Upper lobe of left lung (tissue), 6 donors: ENCODE data around the gene CCNJL. TPM values are rescaled to one million over a fixed set of nuclear protein-coding genes. Genes with fewer than 3 reads are reported as not detected.

ENCODE experiments used
- ATAC-seq, 2 donors: fragments of 200-7000 bp; cut with Tn5 transposase; one replicate each; pipeline ENCODE4 v1.9.1; 2022; ENCODE audit warnings: mild to moderate bottlenecking in 2 of 2, moderate library complexity in 2 of 2; ENCODE audit not compliant: low FRiP score in 2 of 2
- DNase-seq, 2 donors: peaks; one replicate each; pipeline ENCODE4 v3.0.0-alpha.2; 2019 to 2020
- H3K27ac ChIP-seq, 4 donors: fragments of 200-600 bp; sonication (generic); one replicate each; pipeline ENCODE4 v1.5.1; 2016 to 2019
- H3K27me3 ChIP-seq, 4 donors: fragments of 200-600 bp; sonication (generic); one replicate each; pipeline ENCODE4 v1.5.1; 2017 to 2019
- H3K36me3 ChIP-seq, 4 donors: fragments of 200-600 bp; sonication (generic); one replicate each; pipeline ENCODE4 v1.5.1; 2016 to 2019
- H3K4me1 ChIP-seq, 4 donors: fragments of 200-600 bp; sonication (generic); one replicate each; pipeline ENCODE4 v1.5.1; 2018 to 2019
- H3K4me3 ChIP-seq, 4 donors: fragments of 200-600 bp; sonication (generic); one replicate each; pipeline ENCODE4 v1.5.1; 2017 to 2019; ENCODE audit warnings: mild to moderate bottlenecking in 2 of 4, moderate library complexity in 1 of 4
- H3K9me3 ChIP-seq, 4 donors: fragments of 200-600 bp; sonication (generic); one replicate each; pipeline ENCODE4 v1.5.1; 2018 to 2019
- CTCF ChIP-seq, 6 experiments: fragments of 450-650 bp in 4 of 6; fragments of 200-600 bp in 2 of 6; sonication (generic) in 2 of 6; IDR thresholded peaks; one replicate each; pipeline ENCODE4 v1.5.1; 2016 to 2019; ENCODE audit warnings: antibody characterized with exemption in 6 of 6
- EP300 ChIP-seq, 4 donors: sonication (generic); formaldehyde crosslinking; IDR thresholded peaks; one replicate each; pipeline ENCODE4 v1.5.1; 2017; ENCODE audit warnings: antibody characterized with exemption in 4 of 4, control low read depth in 2 of 4
- POLR2A ChIP-seq, 4 donors: fragments of 450-650 bp; IDR thresholded peaks; one replicate each; pipeline ENCODE4 v1.5.1; 2016 to 2017; ENCODE audit warnings: antibody characterized with exemption in 4 of 4, mild to moderate bottlenecking in 2 of 4
- POLR2AphosphoS5 ChIP-seq, 2 donors: sonication (generic); formaldehyde crosslinking; IDR thresholded peaks; one replicate each; pipeline ENCODE4 v1.5.1; 2017; ENCODE audit warnings: antibody characterized with exemption in 2 of 2
- WGBS, 2 donors: methylation state at CpG; one replicate each; pipeline ENCODE4 v1.1.5; 2017 to 2018; 5-methylcytosine and 5-hydroxymethylcytosine counted together
- total RNA-seq, 6 donors: library from RNA; depleted of rRNA in 4 of 6; stranded (reverse); fragments of >200 nt in 4 of 6; gene quantifications; one replicate each; pipeline versions ENCODE4 v1.1.0 to v1.2.1, GENCODE V29; 2016 to 2021
- donor health status: DM: no; HTN: no; CAD: no; lungs with moderate emphysema.
- donor health status: DM: no; HTN: yes; CAD: no; lungs with severe emphysema.

The CCNJL gene
- total RNA-seq, 6 donors from 2014 or later = 15.6 to 25.2 (median 21.2) TPM

- H3K4me3 ChIP-seq = no peak overlapping the region
- DNase-seq (no peak), ATAC-seq (peak in 1 of 2 donors; percentile 66)
- peak overlapping the region in 2 of 4 donors; percentile 21 to 59 for H3K27ac ChIP-seq
- peaks cover 0 to 23% (median 11%) of the 10 kb centered on the region in 4 donors for H3K4me1 ChIP-seq
- WGBS, 2 donors = 86 to 89% methylated on average over 4 of the region's 4 CpGs
- H3K27me3 ChIP-seq = no peaks in the 10 kb centered on the region
- no peaks in the 10 kb centered on the region for H3K9me3 ChIP-seq
- H3K36me3 ChIP-seq = no peaks in the 10 kb centered on the region
- TF ChIP-seq POLR2A (IDR thresholded peaks at IDR 0.05) (no peak), POLR2AphosphoS5 (IDR thresholded peaks at IDR 0.05) (no peak), CTCF (IDR thresholded peaks at IDR 0.05) (no peak), EP300 (IDR thresholded peaks at IDR 0.05) (no peak)
These were observed 6.0 kb upstream of the CCNJL start for GRCh38 chr5:160318409-160318808.

- ATAC-seq (no peak), DNase-seq (no peak)
- TF ChIP-seq POLR2AphosphoS5 (IDR thresholded peaks at IDR 0.05) (no peak), EP300 (IDR thresholded peaks at IDR 0.05) (no peak), CTCF (IDR thresholded peaks at IDR 0.05) (no peak), POLR2A (IDR thresholded peaks at IDR 0.05) (no peak)
- Histone ChIP-seq H3K4me1 (peaks cover 0 to 32% (median 18%) of the 10 kb centered on the region in 4 donors), H3K27ac (peak overlapping the region in 3 of 4 donors; percentile 4 to 59 (median 20)), H3K27me3 (peaks cover 0 to 2% (median 0%) of the 10 kb centered on the region in 4 donors), H3K9me3 (no peaks in the 10 kb centered on the region), H3K4me3 (no peak overlapping the region), H3K36me3 (no peaks in the 10 kb centered on the region)
- 67 to 70% methylated on average over 5 of the region's 5 CpGs for WGBS, 2 donors
These were observed 5.1 kb upstream of the CCNJL start for GRCh38 chr5:160317434-160317833.

GRCh38 chr5:160315968-160316367 lies 3.6 kb upstream of the CCNJL start:
- 9 to 10% methylated on average over 1 of the region's 1 CpG for WGBS, 2 donors
- Histone ChIP-seq H3K27ac (peak overlapping the region in 2 of 4 donors; percentile 4 to 59), H3K36me3 (no peaks in the 10 kb centered on the region), H3K4me3 (no peak overlapping the region), H3K4me1 (peaks cover 9 to 44% (median 22%) of the 10 kb centered on the region in 4 donors), H3K9me3 (no peaks in the 10 kb centered on the region), H3K27me3 (peaks cover 0 to 2% (median 0%) of the 10 kb centered on the region in 4 donors)
- ATAC-seq (no peak), DNase-seq (peak in 1 of 2 donors; percentile 76)
- no peak for TF ChIP-seq POLR2A (IDR thresholded peaks at IDR 0.05)
- TF ChIP-seq POLR2AphosphoS5 (IDR thresholded peaks at IDR 0.05) = peak in 1 of 2 donors; percentile 9

GRCh38 chr5:160312960-160313727 lies 780 bp upstream of the CCNJL start:
- Histone ChIP-seq H3K27ac (peak overlapping the region; percentile 77 to 89 (median 86)), H3K36me3 (peaks cover 0 to 4% (median 1%) of the 10 kb centered on the region in 4 donors), H3K4me1 (peaks cover 13 to 40% (median 25%) of the 10 kb centered on the region in 4 donors), H3K9me3 (no peaks in the 10 kb centered on the region), H3K4me3 (peak overlapping the region in 3 of 4 donors; percentile 68 to 87 (median 74)), H3K27me3 (peaks cover 0 to 2% (median 0%) of the 10 kb centered on the region in 4 donors)
- ATAC-seq (no peak), DNase-seq (no peak)
- WGBS, 2 donors = 24 to 29% methylated on average over 8 of the region's 8 CpGs
- TF ChIP-seq POLR2A (IDR thresholded peaks at IDR 0.05) (no peak), CTCF (IDR thresholded peaks at IDR 0.05) (no peak), EP300 (IDR thresholded peaks at IDR 0.05) (no peak), POLR2AphosphoS5 (IDR thresholded peaks at IDR 0.05) (no peak)

GRCh38 chr5:160311491-160312133 lies 752 bp downstream of the CCNJL start:
- ATAC-seq (peak; percentile 72 to 88), DNase-seq (peak; percentile 45 to 88)
- Histone ChIP-seq H3K36me3 (peaks cover 0 to 5% (median 2%) of the 10 kb centered on the region in 4 donors), H3K27me3 (peaks cover 0 to 2% (median 0%) of the 10 kb centered on the region in 4 donors), H3K4me1 (peaks cover 13 to 28% (median 18%) of the 10 kb centered on the region in 4 donors), H3K9me3 (no peaks in the 10 kb centered on the region), H3K4me3 (peak overlapping the region; percentile 68 to 88 (median 80)), H3K27ac (peak overlapping the region; percentile 77 to 89 (median 86))
- 4 to 7% methylated on average over 11 to 43 of the region's 45 CpGs for WGBS, 2 donors
- TF ChIP-seq CTCF (IDR thresholded peaks at IDR 0.05) = no peak
- no peak for TF ChIP-seq POLR2AphosphoS5 (IDR thresholded peaks at IDR 0.05)
- TF ChIP-seq POLR2A (IDR thresholded peaks at IDR 0.05) = no peak
- TF ChIP-seq EP300 (IDR thresholded peaks at IDR 0.05) = no peak
